HCT116 (cell line): ENCODE data around the gene EIF2B5. TPM values are rescaled to one million over a fixed set of nuclear protein-coding genes. Genes with fewer than 3 reads are reported as not detected.

Source experiments
- ATAC-seq: fragments of 200-7000 bp; cut with Tn5 transposase; 2 replicates; pipeline ENCODE4 v1.9.1; 2020; ENCODE audit warnings: mild to moderate bottlenecking, moderate library complexity
- BruUV-seq: library from RNA; stranded (reverse); fragments of 400-500 nt; replicated peaks from 2 replicates; lab custom pipeline; 2021; lab: Mats Ljungman, UMichigan
- CTCF ChIA-PET: fragments of 300-600 bp; sonication (Branson Sonifier 250); formaldehyde crosslinking; loops from one replicate; lab custom pipeline; 2021; ENCODE audit warnings: antibody characterized with exemption; lab: Charles Lee
- POLR2A ChIA-PET: fragments of 300-600, 350-600 bp; sonication (Branson Sonifier 250); formaldehyde crosslinking; loops from one replicate; lab custom pipeline; 2021; ENCODE audit warnings: antibody characterized with exemption; lab: Charles Lee
- RAD21 ChIA-PET, 2 experiments: fragments of 300-600 bp; sonication (Branson Sonifier 250); formaldehyde crosslinking; loops; one replicate each; lab custom pipeline; 2023; ENCODE audit warnings: low total read pairs in 2 of 2; ENCODE audit not compliant: uncharacterized antibody in 2 of 2, unreplicated experiment in 2 of 2, low non-redundant PET in 1 of 2; lab: Charles Lee
- DNase-seq: peaks from one replicate; pipeline ENCODE4 v3.0.0-alpha.2; 2010; ENCODE audit warnings: low read depth, low spot score
- H2AFZ ChIP-seq: fragments of 200-600 bp; shearing (Covaris generic), sonication (generic); 2 replicates; pipeline ENCODE4 v1.6.1; 2017; ENCODE audit warnings: low read depth, mixed run types, mixed read lengths, antibody characterized with exemption, low read length; ENCODE audit not compliant: poor library complexity, severe bottlenecking
- H3K27ac ChIP-seq: 2 replicates; pipeline ENCODE4 v1.5.1; 2012; ENCODE audit warnings: low read depth, low read length
- H3K27me3 ChIP-seq: fragments of 200-600 bp; sonication (generic); 2 replicates; pipeline ENCODE4 v1.6.1; 2016; ENCODE audit warnings: mixed run types, low read length, mixed read lengths; ENCODE audit not compliant: insufficient read depth
- H3K36me3 ChIP-seq, 2 experiments: fragments of 200-500 bp in 1 of 2; fragments of 200-600 bp in 1 of 2; sonication (Bioruptor generic) in 1 of 2; sonication (generic) in 1 of 2; 2 replicates each; pipeline versions ENCODE4 v1.5.1 to v1.6.1; 2014 to 2016; ENCODE audit warnings: low read length in 2 of 2, inconsistent platforms in 1 of 2, mixed read lengths in 1 of 2, mixed run types in 1 of 2; ENCODE audit not compliant: insufficient read depth in 2 of 2, control insufficient read depth in 1 of 2
- H3K4me1 ChIP-seq, 2 experiments: fragments of 200-600 bp in 1 of 2; sonication (generic) in 1 of 2; 2 replicates each; pipeline versions ENCODE4 v1.5.1 to v1.6.1; 2012 to 2017; ENCODE audit warnings: low read length in 2 of 2, inconsistent platforms in 1 of 2, mild to moderate bottlenecking in 1 of 2, mixed read lengths in 1 of 2, mixed run types in 1 of 2, moderate library complexity in 1 of 2; ENCODE audit not compliant: insufficient read depth in 2 of 2, control insufficient read depth in 1 of 2
- H3K4me2 ChIP-seq: fragments of 200-600 bp; sonication (generic); 2 replicates; pipeline ENCODE4 v1.6.1; 2017; ENCODE audit warnings: mixed run types, low read length, mixed read lengths
- H3K4me3 ChIP-seq, 2 experiments: fragments of 200-600 bp in 1 of 2; sonication (generic) in 1 of 2; replicated peaks in 1 of 2; 2 replicates each; pipeline ENCODE4 v1.5.1; 2011 to 2016; ENCODE audit warnings: low read length in 2 of 2, control low read depth in 1 of 2, low read depth in 1 of 2, mild to moderate bottlenecking in 1 of 2, mixed read lengths in 1 of 2, mixed run types in 1 of 2
- H3K79me2 ChIP-seq: fragments of 200-600 bp; sonication (generic); 2 replicates; pipeline ENCODE4 v1.6.1; 2017; ENCODE audit warnings: mild to moderate bottlenecking, mixed run types, low read length, moderate library complexity, mixed read lengths; ENCODE audit not compliant: insufficient read depth
- H3K9ac ChIP-seq: fragments of 200-600 bp; sonication (generic); 2 replicates; pipeline ENCODE4 v1.6.1; 2016; ENCODE audit warnings: low read length, mixed read lengths
- H3K9me2 ChIP-seq: fragments of 200-600 bp; sonication (generic), shearing (Covaris generic); 2 replicates; pipeline ENCODE4 v1.6.1; 2017; ENCODE audit warnings: mixed run types, mild to moderate bottlenecking, moderate library complexity; ENCODE audit not compliant: insufficient read depth
- H3K9me3 ChIP-seq, 2 experiments: fragments of 200-500 bp in 1 of 2; fragments of 200-600 bp in 1 of 2; sonication (Bioruptor generic) in 1 of 2; sonication (generic) in 1 of 2; 2 replicates each; pipeline ENCODE4 v1.6.1; 2014 to 2017; ENCODE audit warnings: low read length in 2 of 2, mixed read lengths in 2 of 2, inconsistent platforms in 1 of 2, low read depth in 1 of 2, mild to moderate bottlenecking in 1 of 2, mixed run types in 1 of 2, moderate library complexity in 1 of 2; ENCODE audit not compliant: control insufficient read depth in 1 of 2, insufficient read depth in 1 of 2
- H4K20me1 ChIP-seq: fragments of 200-600 bp; sonication (generic), shearing (Covaris generic); 2 replicates; pipeline ENCODE4 v1.6.1; 2017; ENCODE audit warnings: mixed run types, mild to moderate bottlenecking, moderate library complexity; ENCODE audit not compliant: insufficient read depth
- CBX3 ChIP-seq: IDR thresholded peaks from 2 replicates; pipeline ENCODE4 v1.6.1; 2012; ENCODE audit warnings: low read depth
- CEBPB ChIP-seq: IDR thresholded peaks from 2 replicates; pipeline ENCODE4 v1.6.1; 2012; ENCODE audit warnings: low read depth
- EGR1 ChIP-seq: IDR thresholded peaks from 2 replicates; pipeline ENCODE4 v1.6.1; 2012; ENCODE audit warnings: low read depth
- ELF1 ChIP-seq: IDR thresholded peaks from 2 replicates; pipeline ENCODE4 v1.6.1; 2012; ENCODE audit warnings: low read depth, borderline replicate concordance
- EZH2 ChIP-seq: fragments of 200-600 bp; sonication (generic); IDR thresholded peaks from 2 replicates; pipeline ENCODE4 v1.6.1; 2017; ENCODE audit warnings: antibody characterized with exemption, mixed run types
- EZH2phosphoT487 ChIP-seq: fragments of 200-600 bp; IDR thresholded peaks from 2 replicates; pipeline ENCODE4 v1.6.1; 2018; ENCODE audit warnings: antibody characterized with exemption, borderline replicate concordance
- JUND ChIP-seq: IDR thresholded peaks from 2 replicates; pipeline ENCODE4 v1.6.1; 2012
- MAX ChIP-seq: IDR thresholded peaks from 2 replicates; pipeline ENCODE4 v1.6.1; 2012
- POLR2A ChIP-seq: IDR thresholded peaks from 2 replicates; pipeline ENCODE4 v1.7.0; 2011; ENCODE audit warnings: borderline replicate concordance; ENCODE audit not compliant: insufficient read depth, insufficient read length; ENCODE audit errors: extremely low read depth
- POLR2AphosphoS5 ChIP-seq: IDR thresholded peaks from 2 replicates; pipeline ENCODE4 v1.6.1; 2011; ENCODE audit warnings: mild to moderate bottlenecking, low read depth, low read length, moderate library complexity
- RAD21 ChIP-seq: IDR thresholded peaks from 2 replicates; pipeline ENCODE4 v1.6.1; 2012; ENCODE audit warnings: low read depth, mild to moderate bottlenecking
- SIN3A ChIP-seq: IDR thresholded peaks from 2 replicates; pipeline ENCODE4 v1.6.1; 2012; ENCODE audit warnings: low read depth
- SRF ChIP-seq: IDR thresholded peaks from 2 replicates; pipeline ENCODE4 v1.6.1; 2012; ENCODE audit warnings: low read depth
- TCF7L2 ChIP-seq: IDR thresholded peaks from 2 replicates; pipeline ENCODE4 v1.7.0; 2011; ENCODE audit warnings: borderline replicate concordance, inconsistent platforms; ENCODE audit not compliant: insufficient read depth, insufficient read length; ENCODE audit errors: extremely low read depth
- YY1 ChIP-seq: IDR thresholded peaks from 2 replicates; pipeline ENCODE4 v1.6.1; 2011; ENCODE audit warnings: low read length, low read depth, moderate library complexity, mild to moderate bottlenecking; ENCODE audit not compliant: insufficient replicate concordance; ENCODE audit errors: extremely low read depth
- ZBTB33 ChIP-seq: IDR thresholded peaks from 2 replicates; pipeline ENCODE4 v1.6.1; 2011; ENCODE audit warnings: mild to moderate bottlenecking, low read length, moderate library complexity; ENCODE audit not compliant: insufficient replicate concordance; ENCODE audit errors: extremely low read depth
- ZFX ChIP-seq: fragments of 450-650 bp; IDR thresholded peaks from 2 replicates; pipeline ENCODE4 v1.6.1; 2017
- ZNF274 ChIP-seq: fragments of 200-500 bp; sonication (Bioruptor generic); IDR thresholded peaks from 2 replicates; pipeline ENCODE4 v1.6.1; 2014; ENCODE audit warnings: mild to moderate bottlenecking, low read depth, low read length, inconsistent platforms
- intact Hi-C: fragments of 100-400 bp; cut with micrococcal nuclease; formaldehyde crosslinking; loops from 2 replicates; pipeline ENCODE4 v1.10.0; 2022
- total RNA-seq: library from RNA; stranded (reverse); gene quantifications from one replicate; pipeline ENCODE4 v1.2.1, GENCODE V29; 2021; ENCODE audit not compliant: unreplicated experiment
- TF ChIP-seq, protein P1 (sequence below): IDR thresholded peaks from 2 replicates; pipeline ENCODE4 v1.6.1; 2012; ENCODE audit warnings: low read depth
- TF ChIP-seq, protein P2 (sequence below): IDR thresholded peaks from 2 replicates; pipeline ENCODE4 v1.6.1; 2012

The EIF2B5 gene
- total RNA-seq, 1 experiment from 2014 or later: 50.3 TPM

DNA sequence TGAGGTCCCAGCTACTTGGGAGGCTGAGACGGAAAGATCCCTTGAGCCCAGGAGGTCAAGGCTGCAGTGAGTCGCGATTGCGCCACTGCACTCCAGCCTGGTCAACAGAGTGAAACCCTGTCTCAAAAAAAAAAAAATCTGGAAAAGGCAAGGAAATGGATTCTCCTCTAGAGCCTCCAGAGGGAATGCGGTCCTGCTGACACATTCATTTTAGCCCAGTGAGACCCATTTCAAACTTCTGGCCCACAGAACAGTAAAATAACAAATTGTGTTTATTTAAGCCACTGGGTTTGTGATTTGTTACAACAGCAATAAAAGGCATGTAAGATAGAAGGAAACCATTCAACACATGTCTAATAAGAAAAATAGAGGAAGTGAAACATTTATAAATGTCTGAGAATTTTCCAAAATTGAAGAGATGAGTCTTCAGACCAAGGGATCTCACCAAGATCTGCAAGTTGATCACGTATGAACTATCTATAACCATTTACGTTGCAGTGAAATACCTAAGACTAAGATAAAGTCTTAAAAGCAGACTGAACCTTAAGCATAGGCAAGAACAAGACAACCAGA is 38.3 kb upstream of the EIF2B5 start, which contains the start of gene HTR3E:
TSS of gene HTR3E (plus strand) at position 254 of the 573 bp plus-strand sequence. CDS start 466 bp downstream, outside the sequence.
- H3K9me3 ChIP-seq: peaks cover 6 to 12% of the 10 kb centered on the region in 2 experiments; a peak in 2 of 4 replicates

More for the DNA sequence above, 38.3 kb upstream of the EIF2B5 start, which contains the start of gene HTR3E:
- H3K4me1 ChIP-seq: no peaks in the 10 kb centered on the region
- H3K4me2 ChIP-seq: no peak within 1 kb of the TSS
- no TSS peak for BruUV-seq
- ChIA-PET RAD21 (no interaction called here), POLR2A (no interaction called here), CTCF (no interaction called here)
- no peak within 1 kb of the TSS for H3K27ac ChIP-seq
- no peaks in the 10 kb centered on the region for H3K9me2 ChIP-seq
- no peak within 1 kb of the TSS for H3K9ac ChIP-seq
- no peak for TF ChIP-seq CBX3
- no peak for TF ChIP-seq POLR2A
- TF ChIP-seq TCF7L2: no peak
- no peak for TF ChIP-seq JUND
- TF ChIP-seq ZBTB33: no peak
- TF ChIP-seq SIN3A: no peak
- TF ChIP-seq YY1: no peak
- TF ChIP-seq CEBPB: no peak
- no peak for TF ChIP-seq ZNF274
- no peak for TF ChIP-seq ZFX
- TF ChIP-seq EGR1: no peak
- TF ChIP-seq MAX: no peak
- TF ChIP-seq EZH2phosphoT487: no peak
- no peak for TF ChIP-seq SRF
- TF ChIP-seq, protein P1, sequence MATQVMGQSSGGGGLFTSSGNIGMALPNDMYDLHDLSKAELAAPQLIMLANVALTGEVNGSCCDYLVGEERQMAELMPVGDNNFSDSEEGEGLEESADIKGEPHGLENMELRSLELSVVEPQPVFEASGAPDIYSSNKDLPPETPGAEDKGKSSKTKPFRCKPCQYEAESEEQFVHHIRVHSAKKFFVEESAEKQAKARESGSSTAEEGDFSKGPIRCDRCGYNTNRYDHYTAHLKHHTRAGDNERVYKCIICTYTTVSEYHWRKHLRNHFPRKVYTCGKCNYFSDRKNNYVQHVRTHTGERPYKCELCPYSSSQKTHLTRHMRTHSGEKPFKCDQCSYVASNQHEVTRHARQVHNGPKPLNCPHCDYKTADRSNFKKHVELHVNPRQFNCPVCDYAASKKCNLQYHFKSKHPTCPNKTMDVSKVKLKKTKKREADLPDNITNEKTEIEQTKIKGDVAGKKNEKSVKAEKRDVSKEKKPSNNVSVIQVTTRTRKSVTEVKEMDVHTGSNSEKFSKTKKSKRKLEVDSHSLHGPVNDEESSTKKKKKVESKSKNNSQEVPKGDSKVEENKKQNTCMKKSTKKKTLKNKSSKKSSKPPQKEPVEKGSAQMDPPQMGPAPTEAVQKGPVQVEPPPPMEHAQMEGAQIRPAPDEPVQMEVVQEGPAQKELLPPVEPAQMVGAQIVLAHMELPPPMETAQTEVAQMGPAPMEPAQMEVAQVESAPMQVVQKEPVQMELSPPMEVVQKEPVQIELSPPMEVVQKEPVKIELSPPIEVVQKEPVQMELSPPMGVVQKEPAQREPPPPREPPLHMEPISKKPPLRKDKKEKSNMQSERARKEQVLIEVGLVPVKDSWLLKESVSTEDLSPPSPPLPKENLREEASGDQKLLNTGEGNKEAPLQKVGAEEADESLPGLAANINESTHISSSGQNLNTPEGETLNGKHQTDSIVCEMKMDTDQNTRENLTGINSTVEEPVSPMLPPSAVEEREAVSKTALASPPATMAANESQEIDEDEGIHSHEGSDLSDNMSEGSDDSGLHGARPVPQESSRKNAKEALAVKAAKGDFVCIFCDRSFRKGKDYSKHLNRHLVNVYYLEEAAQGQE: no peak
- no peak for TF ChIP-seq POLR2AphosphoS5
- TF ChIP-seq, protein P2, sequence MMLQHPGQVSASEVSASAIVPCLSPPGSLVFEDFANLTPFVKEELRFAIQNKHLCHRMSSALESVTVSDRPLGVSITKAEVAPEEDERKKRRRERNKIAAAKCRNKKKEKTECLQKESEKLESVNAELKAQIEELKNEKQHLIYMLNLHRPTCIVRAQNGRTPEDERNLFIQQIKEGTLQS: no peak
- TF ChIP-seq RAD21: no peak
- no peak for TF ChIP-seq EZH2
- no peak for TF ChIP-seq ELF1
- no peaks in the 10 kb centered on the region for H3K79me2 ChIP-seq
- H3K4me3 ChIP-seq: no peak within 1 kb of the TSS
- H2AFZ ChIP-seq: no peak within 1 kb of the TSS
- no peaks in the 10 kb centered on the region for H4K20me1 ChIP-seq
- H3K27me3 ChIP-seq: no peaks in the 10 kb centered on the region
- ATAC-seq (no peak), DNase-seq (no peak)
- H3K36me3 ChIP-seq: no peaks in the 10 kb centered on the region
- intact Hi-C loops: no loop called here
